Dedifferentiated amniotic fluid mesenchymal stem cell (primary cell): ENCODE data around the gene PTPRN.
"Not testable (repeated sequence)": the region's sequence is repeated elsewhere in the genome, so short reads cannot be mapped to it uniquely, and the experiment has no call there.

Experiments
- DNase-seq: peaks from one replicate; pipeline ENCODE4 v3.0.0-alpha.2; 2016; ENCODE audit errors: extremely low spot score

Gene PTPRN

DNA sequence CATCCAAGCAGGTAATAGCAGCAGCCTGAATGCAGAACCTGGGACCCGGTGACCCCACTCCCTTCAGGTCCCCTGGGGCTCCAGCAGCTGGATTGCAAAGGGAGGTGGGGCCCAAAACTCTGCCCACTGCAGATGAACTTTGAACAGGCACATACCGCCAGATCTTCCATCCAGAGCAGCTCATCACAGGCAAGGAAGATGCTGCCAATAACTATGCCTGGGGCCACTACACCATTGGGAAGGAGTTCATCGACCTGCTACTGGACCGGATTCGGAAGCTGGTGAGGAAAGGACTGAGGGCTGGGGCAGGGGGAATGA lies 39.2 kb downstream of the PTPRN start:
- no peak for DNase-seq

DNA sequence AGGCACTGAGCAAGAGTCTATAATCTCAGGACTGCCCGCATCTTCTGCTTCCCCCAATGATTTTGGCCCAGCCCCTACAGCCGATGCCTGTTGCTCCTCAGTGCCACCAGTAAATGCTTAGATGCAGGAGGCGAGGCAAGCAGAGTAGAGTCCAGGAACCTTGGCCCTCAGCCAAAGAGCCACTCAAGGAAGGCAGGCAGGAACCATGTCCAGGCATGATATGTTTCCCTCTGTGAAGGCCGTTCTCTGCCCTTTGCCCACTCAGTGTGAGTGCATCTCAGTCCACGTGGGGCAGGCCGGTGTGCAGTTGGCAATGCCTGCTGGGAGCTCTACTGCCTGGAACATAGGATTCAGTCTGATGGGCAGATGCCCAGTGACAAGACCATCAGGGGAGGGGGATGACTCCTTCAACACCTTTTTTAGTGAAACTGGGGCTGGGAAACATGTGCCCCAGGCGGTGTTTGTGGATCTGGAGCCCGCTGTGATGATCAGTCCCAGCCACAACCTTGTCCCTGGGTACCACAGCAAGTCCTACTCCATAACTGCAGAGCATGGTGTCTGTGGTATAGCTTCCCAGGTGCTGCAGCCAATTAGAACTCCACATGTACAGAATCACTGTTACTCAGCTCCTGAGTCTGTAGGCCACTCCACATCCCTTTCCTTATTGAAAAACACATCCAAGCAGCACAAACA lies 39.7 kb downstream of the PTPRN start:
- no peak for DNase-seq

DNA sequence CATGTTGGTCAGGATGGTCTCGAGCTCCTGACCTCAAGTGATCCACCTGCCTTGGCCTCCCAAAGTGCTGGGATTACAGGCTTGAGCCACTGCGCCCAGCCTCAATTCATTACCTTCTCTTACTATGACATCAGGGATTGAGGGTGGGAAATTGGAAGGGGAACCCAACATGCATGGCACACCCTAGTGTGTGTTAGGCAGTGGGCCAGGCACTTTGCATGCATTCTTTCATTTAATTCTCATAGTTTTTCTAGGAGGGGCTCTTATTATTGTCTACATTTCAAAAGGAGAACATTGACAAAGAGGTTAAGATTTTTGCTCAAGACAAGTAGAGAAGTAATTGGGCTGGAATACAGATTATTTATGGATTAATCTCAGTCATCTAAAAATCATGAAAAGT lies 40.9 kb downstream of the PTPRN start:
- DNase-seq, result no peak

DNA sequence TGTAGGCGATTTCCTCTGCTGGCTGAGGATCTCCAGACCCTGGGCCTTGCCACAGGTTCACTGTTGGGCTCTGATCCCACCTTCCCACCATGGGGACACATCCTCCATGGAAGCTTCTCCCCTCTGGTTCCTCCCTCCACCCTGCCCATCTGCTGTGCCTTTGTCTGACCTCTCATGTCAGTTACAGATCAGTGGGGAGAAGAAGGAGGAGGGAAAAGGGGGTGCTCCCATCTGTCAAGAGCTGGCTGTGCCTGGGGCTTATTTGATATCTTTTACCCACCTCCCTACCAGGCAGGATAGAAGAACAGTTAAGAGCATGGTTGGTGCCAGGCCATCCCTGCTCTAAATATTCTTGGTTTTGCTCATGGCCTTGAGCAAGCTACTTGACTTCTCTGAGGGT lies 42.3 kb downstream of the PTPRN start:
- no peak for DNase-seq

DNA sequence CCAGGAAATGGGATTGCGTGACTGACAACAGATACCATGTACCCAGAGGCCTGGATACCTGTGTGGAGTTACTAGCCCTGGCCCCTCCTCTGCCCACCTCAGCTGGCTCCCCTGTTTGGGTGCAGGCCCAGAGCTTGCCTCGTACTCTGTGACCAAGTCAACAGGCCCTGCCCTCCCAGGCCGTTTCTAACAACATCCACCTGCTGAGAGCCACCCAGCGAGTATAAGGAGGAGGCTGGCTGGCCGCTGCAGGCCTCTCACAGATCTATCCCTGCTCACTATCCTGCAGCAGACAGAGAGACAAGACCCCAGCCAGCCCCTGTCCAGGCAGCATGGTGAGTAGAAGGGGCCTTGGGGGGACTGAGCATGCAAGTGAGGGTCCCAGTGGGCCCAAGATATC lies 43.0 kb downstream of the PTPRN start:
- no peak for DNase-seq

DNA sequence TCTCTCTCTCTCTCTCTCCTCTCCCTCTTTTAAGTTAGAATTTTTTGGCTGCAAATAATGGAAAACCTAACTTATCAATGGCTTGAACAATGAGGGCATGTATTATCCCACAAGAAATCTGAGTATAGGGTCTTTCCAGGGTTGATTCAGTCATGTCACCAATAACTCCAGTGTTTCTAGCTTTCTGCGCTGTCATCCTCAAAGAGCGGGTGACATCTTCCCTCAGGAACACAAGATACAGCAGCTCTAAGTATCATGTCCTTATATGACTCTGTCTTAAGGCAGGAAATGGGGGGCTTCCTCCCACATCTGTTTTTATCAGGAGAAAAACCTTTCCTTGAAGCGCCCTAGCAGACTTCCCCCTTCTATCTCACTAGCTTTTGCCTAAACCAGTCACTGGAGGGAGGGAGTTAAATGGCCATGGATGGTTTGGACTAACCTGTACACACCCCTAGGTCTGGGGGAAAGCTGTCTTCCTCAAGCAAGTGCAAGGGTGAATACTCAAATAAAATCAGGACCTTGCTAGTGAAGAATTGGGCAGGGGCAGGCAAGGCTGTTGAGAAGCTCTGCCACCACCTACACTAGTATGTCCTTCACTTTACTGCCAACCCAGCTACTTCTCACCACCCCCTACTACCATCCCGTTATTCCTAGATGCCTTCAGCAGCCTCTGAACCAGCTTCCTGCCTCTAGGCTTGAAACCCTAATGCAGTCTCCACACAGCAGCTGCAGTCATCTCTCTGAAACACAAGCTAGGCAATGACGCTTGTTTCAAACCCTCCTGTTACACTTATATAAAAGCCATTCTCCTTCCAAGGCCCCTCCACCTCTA lies 48.0 kb downstream of the PTPRN start:
- DNase-seq, result no peak

DNA sequence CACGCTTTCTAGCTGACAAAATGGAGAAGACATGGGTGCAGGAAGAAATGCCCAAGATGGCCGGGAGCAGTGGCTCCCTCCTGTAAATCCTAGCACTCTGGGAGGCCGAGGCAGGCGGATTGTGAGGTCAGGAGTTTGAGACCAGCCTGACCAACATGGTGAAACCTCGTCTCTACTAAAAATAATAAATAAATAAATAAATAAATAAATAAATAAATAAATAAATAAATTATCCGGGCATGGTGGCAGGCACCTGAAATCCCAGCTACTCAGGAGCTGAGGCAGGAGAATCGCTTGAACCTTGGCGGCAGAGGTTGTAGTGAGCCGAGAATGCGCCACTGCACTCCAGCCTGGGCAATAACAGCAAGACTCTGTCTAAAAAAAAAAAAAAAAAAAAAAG lies 50.3 kb downstream of the PTPRN start:
- DNase-seq, result not testable (repeated sequence)

DNA sequence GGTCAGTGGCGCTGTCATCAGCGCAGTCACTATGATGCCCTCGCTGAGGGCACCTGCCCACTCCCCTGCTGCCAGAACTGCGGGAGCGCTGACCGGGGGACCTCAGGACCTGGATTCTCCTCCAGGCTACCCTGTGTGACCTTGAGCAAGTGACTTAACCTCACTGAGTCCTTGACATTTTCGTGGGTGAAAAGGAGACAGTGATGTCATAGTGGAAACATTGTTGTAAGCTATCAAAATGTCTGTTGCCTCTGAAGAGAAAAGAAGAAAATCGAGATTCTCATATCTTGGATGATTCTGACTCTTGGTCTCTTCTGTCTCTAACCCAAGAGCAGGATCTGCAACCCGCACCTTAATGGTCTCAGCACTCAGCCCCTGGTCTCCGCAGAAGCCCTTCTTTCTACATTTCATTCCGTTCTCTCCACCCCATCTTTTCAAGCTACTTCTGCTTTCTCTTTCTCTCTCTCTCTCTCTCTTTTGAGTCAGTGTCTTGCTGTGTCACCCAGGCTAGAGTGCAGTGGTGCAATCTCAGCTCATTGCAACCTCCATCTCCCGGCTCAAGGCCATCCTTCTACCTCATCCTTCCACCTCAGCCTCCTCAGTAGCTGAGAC lies 54.5 kb downstream of the PTPRN start:
- no peak for DNase-seq

DNA sequence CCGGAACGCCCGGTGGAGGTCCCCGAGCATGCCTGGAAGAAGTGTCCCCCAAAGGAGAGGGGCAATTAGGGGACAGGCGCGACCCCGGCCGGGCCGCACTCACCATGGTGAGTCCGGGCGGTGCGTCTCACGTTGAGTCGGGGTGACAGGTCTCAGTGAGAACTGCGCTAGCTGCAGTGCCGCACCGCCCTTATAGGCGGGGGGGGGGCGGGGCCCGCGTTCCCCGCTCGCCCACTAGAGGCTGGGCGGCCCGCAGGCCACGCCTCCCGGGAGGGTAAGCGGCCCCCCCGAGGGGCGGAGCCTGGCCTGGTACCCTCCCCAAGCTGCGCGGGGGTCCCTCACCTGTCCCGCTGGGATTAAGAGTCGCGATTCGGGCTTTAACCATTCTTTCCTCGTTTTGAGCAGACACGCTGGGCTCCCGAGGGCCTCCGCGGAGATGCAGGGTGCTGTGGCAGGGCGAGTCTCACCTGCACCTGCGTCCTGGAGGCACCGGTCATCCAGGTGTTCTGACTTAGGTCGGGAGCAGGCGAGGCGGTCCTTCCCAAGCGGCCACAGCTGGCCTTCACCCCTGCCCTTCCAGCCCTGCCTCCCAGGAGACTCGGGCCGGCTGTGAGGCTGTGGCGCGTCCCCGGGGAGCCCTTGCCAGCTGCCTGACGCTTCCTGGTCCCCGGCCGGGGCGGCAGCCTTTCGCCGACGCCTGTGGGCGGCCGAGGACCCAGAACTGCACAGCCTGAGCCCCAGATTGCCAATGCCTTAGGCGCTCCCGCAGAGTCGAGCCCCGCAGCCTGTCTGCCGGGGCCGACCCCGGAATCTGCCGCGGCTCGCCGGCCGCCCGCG lies 55.2 kb downstream of the PTPRN start, which contains the start of gene TUBA4A:
TSS of gene TUBA4A (minus strand) at position 166 of the 837 bp plus-strand sequence. CDS start at position 106, 60 bp downstream.
- DNase-seq, result no peak

DNA sequence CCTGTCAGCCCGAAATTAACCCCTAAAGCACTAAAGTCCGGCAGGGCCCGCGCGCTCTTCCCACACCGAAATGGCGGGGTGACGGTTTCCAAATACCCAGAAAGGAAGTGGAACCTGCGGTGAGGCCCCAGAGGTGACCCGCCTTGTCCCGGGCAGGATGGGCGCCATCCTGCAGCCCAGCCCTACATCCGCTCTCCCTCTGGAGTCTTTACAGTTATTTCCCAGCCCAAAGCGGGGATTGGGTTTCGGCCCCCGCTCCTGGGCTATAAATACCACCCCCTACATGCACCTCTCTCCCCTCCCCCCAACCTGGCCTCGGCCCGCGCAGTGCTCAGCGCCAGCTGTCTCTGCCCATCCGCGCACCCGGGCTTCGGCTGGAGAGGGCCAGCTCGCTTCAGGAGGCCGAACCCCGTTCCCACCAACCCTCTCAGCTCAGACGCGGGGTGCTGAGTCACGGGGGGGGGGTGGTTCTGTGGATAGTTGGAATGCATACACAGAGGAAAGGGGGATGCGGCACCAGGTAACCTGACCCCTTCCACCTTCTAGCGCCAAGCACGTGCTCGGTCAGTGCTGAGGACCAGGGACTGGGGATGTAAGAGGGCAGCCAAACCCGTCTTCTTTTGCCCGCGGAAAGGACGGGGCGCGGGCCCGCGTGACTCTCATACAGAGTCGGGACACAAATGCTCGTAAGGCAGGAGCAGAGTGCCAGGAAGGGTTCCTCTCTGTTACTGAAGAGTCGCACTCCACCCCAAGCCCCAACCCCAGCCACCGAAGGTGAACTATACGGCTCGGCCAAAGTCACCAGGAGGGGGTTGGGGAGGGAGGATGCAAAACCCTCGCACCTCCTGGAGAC lies 56.1 kb downstream of the PTPRN start, which contains the start of gene TUBA4B:
TSS of gene TUBA4B (plus strand) at position 344 of the 853 bp plus-strand sequence. CDS start at position 509, 165 bp downstream.
- DNase-seq, result no peak

DNA sequence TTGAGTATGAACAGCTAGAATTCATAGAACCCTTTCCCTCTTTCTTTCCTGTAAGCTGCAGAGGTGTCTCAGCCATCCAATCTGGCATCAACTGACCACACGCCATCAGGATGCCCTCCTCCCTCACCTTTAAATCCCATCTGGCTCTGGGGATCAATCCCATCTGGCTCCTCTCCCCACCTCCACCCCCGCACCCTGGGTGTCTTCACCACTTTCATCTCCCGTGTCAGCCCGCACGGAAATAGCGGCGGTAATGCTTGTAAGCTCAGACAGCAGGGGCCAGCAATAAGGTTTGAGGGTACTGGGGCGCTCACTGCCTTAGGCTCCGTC lies 56.7 kb downstream of the PTPRN start:
- DNase-seq, result no peak

DNA sequence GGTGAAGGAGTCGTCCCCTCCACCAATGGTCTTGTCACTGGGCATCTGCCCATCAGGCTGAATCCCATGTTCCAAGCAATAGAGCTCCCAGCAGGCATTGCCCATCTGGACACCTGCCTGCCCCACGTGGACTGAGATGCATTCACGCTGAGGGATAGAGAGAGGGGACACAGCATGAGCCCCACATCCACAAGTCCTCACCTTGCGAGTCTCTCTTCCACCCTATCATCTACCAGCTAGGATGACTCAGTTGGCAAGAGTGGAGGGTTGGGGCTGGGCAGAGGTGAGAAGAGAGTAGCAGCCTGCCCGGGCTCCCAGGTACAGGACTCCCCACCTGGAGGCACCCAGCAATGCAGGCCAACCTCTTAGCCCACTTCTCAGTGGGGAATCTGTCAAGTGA lies 57.1 kb downstream of the PTPRN start:
- no peak for DNase-seq

DNA sequence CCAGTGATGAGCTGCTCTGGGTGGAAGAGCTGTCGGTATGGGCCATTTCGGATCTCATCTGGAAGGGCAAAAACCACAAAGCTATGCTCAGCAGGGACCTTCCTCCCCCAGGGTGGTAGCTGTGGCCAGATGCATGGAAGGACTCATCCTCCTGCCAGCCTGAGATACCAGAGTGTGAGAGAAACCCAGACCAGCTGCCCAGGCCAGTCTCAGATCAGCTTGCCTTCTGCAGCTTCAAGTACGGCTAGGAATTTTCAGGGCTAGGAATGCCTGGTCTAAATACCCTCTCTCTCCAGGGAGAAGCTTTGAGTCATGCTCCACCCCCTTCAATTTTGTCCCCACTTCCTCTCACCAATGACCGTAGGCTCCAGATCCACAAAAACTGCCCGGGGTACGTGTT lies 57.5 kb downstream of the PTPRN start:
- no peak for DNase-seq

DNA sequence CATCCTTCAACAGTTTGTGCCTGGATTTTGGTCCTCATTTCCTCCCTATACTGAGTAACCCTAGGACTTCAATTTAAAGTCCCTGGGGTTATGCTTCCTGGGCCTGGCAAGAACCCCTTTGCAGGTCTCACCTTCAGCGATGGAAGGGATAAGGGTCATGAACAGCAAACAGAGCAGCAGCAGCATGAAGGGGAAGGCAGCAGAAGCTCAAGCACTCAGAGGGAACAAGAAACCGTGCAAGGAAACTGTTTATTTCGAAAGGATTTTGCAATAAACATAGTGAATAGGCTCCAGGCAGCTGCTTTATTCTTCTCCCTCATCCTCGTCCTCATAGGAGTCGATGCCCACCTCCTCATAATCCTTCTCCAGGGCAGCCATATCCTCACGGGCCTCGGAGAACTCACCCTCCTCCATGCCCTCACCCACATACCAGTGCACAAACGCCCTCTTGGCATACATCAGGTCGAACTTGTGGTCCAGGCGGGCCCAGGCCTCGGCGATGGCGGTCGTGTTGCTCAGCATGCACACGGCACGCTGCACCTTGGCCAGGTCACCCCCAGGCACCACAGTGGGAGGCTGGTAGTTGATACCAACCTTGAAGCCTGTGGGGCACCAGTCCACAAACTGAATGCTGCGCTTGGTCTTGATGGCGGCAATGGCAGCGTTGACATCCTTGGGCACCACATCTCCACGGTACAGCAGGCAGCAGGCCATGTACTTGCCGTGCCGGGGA lies 59.0 kb downstream of the PTPRN start:
- no peak for DNase-seq

DNA sequence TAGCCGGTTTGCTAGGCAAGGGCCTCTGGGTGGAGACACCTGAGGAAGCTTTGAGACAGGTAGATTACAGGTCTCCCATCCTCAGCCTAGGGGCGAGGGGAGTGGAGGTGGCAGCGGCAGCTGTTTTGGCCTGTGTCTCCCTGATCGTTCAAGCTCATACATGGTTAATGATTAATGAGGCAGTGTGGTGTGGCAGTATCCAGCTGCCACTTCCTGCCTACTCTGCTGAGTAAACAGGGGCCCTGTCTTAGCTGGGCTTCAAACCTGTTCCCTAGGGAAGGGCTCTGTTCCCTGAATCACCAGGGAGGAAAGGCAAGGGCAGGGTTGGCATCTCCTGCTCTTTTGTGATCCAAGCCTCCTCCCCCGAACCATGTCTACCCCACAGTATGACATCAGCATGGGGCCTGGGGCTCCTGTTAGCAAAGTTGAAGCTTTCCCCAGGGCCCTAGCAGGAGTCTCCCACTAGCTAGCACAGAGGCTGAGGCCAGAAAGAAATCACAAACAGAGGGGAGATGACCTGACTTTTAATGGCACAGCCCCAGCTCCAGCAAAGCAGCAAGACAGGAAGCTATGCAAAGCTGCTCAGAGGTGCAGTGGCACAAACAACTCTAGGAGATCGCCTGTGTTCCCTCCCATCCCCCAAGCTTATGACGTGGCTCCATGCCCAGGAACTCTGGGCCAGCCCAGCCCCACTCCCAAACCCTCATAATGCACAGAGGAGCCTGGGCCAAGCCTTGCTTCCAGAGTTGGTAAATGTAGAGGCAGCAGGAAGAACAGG lies 59.8 kb downstream of the PTPRN start:
- peak; percentile 68 for DNase-seq

DNA sequence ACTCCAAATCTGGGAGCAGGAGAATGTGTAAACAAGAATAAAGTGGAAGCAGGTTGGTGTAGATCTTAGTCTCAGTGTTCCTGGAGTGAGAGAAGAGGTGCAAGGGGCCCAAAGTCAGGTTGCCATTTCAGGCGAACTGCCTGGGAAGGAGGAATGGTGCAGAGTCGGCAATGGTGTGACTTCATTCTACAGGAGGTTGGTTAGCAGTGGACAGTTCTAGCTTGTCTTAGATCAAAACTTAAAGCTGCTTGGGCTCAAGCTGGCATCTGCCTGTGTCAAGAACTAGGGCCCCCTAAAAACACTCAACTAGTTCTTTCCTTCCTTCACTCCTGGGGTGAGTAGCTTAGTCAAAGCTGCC lies 60.4 kb downstream of the PTPRN start:
- no peak for DNase-seq

DNA sequence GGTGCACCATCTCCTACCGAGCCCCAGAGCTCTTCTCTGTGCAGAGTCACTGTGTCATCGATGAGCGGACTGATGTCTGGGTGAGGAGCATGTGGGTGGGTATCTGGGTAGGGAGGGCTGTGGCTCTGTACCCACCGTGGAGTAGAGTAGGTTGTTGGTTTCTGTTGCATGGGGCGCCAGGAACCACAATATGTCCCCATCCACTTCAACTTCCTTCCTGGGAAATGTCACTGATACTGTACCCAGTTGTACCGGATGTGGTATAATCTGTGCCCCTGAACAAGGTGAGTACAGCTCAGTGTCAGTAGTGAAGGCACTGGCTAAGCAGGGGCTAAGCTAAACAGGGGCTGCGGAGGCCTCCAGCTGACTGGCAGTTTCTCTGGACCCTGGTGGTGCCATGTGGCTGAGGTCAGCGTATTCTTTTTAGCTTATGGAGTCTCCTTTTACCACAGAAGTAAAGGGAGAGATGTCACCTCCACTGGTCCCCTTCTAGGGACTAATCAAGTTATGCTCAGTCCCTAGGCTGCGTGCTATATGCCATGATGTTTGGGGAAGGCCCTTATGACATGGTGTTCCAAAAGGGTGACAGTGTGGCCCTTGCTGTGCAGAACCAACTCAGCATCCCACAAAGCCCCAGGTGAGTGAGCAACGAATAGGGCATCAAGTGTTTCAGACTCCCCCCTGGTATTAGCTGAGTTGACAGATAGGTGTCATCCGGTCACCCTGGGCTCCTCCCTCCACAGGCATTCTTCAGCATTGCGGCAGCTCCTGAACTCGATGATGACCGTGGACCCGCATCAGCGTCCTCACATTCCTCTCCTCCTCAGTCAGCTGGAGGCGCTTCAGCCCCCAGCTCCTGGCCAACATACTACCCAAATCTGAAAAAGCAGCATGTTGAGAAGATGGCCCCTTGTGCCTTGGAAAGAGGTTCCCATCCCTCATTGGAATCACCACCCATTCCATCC lies 61.2 kb downstream of the PTPRN start:
- DNase-seq, result no peak

DNA sequence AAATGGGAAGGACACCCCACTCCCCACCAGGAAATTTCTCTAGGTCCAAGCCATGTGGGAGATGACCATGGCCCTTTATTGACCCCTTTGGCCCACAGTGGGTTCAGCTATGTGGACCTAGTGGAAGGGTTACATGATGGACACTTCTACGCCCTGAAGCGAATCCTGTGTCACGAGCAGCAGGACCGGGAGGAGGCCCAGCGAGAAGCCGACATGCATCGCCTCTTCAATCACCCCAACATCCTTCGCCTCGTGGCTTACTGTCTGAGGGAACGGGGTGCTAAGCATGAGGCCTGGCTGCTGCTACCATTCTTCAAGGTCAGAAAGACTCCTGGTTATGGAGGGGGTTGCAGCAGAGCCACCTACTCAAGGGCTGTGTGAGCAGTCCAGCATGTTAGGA lies 62.6 kb downstream of the PTPRN start:
- no peak for DNase-seq

DNA sequence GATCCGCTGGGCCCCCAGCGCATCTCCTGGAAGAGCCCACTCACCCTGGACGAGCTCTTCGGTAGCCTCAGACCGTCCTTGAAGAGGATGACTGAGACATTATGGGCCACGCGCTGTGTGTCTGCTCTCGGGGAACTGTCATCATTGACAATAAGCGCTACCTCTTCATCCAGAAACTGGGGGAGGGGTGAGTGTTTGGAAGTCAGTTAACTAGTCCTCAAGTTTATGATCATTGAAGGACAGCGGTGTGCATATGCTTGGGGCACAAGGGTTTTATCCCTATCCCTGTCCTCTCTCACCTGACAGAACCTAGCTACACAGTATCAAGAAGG lies 63.3 kb downstream of the PTPRN start:
- DNase-seq, result no peak
